CD4-positive, alpha-beta memory T cell (primary cell): Measurements from ENCODE around the gene AVEN. TPM values are rescaled to one million over a fixed set of nuclear protein-coding genes. Genes with fewer than 3 reads are reported as not detected.

Source experiments
- CTCF ChIA-PET: fragments of 350-600 bp; sonication (Branson Sonifier 250); formaldehyde crosslinking; loops from one replicate; lab custom pipeline; 2021; ENCODE audit warnings: inconsistent platforms; ENCODE audit not compliant: partially characterized antibody; lab: Charles Lee
- POLR2A ChIA-PET: fragments of 350-600 bp; sonication (Branson Sonifier 250); formaldehyde crosslinking; loops from one replicate; lab custom pipeline; 2021; ENCODE audit not compliant: partially characterized antibody; lab: Charles Lee
- DNase-seq, 5 donors: peaks; one replicate each; pipeline versions ENCODE4 v3.0.0 to v3.0.0-alpha.2; 2020 to 2022; ENCODE audit warnings: mixed read lengths in 1 of 5
- H3K27ac ChIP-seq: one replicate; pipeline ENCODE4 v1.7.0; 2013; ENCODE audit warnings: low read depth, low read length
- H3K27me3 ChIP-seq: 2 replicates; pipeline ENCODE4 v1.7.0; 2013; ENCODE audit warnings: mild to moderate bottlenecking, low read length, moderate library complexity; ENCODE audit not compliant: insufficient read depth
- H3K36me3 ChIP-seq: 2 replicates; pipeline ENCODE4 v1.7.0; 2013; ENCODE audit warnings: mild to moderate bottlenecking, low read length, moderate library complexity; ENCODE audit not compliant: insufficient read depth
- H3K4me1 ChIP-seq: 2 replicates; pipeline ENCODE4 v1.7.0; 2013; ENCODE audit warnings: mild to moderate bottlenecking, low read length, moderate library complexity; ENCODE audit not compliant: insufficient read depth
- H3K4me3 ChIP-seq, 2 donors: one replicate each; pipeline ENCODE4 v1.7.0; 2013; ENCODE audit warnings: low read length in 2 of 2, mild to moderate bottlenecking in 1 of 2
- H3K9me3 ChIP-seq, 2 donors: one replicate each; pipeline ENCODE4 v1.7.0; 2013; ENCODE audit warnings: low read length in 2 of 2, control low read depth in 1 of 2; ENCODE audit not compliant: control insufficient read depth in 1 of 2
- H3K27ac Mint-ChIP-seq, 7 donors: one replicate each; pipeline ENCODE4 v1.8.0; 2020 to 2021; ENCODE audit warnings: mixed read lengths in 7 of 7, mild to moderate bottlenecking in 6 of 7, inconsistent platforms in 3 of 7, moderate library complexity in 3 of 7
- H3K27me3 Mint-ChIP-seq, 2 donors: one replicate each; pipeline ENCODE4 v1.8.0; 2020 to 2021; ENCODE audit warnings: mixed read lengths in 2 of 2
- H3K36me3 Mint-ChIP-seq, 2 donors: one replicate each; pipeline ENCODE4 v1.8.0; 2020 to 2021; ENCODE audit warnings: mixed read lengths in 2 of 2, inconsistent platforms in 1 of 2, mild to moderate bottlenecking in 1 of 2
- H3K4me1 Mint-ChIP-seq, 4 donors: one replicate each; pipeline ENCODE4 v1.8.0; 2020 to 2021; ENCODE audit warnings: mixed read lengths in 4 of 4, mild to moderate bottlenecking in 1 of 4
- H3K4me3 Mint-ChIP-seq, 8 donors: one replicate each; pipeline ENCODE4 v1.8.0; 2020 to 2021; ENCODE audit warnings: mixed read lengths in 8 of 8, mild to moderate bottlenecking in 7 of 8, moderate library complexity in 6 of 8, inconsistent platforms in 3 of 8
- H3K9me3 Mint-ChIP-seq, 8 donors: one replicate each; pipeline ENCODE4 v1.8.0; 2020 to 2021; ENCODE audit warnings: mixed read lengths in 8 of 8, mild to moderate bottlenecking in 5 of 8, inconsistent platforms in 3 of 8, moderate library complexity in 1 of 8
- intact Hi-C: fragments of 100-400 bp; cut with micrococcal nuclease; formaldehyde crosslinking; loops from one replicate; pipeline ENCODE4 v1.15.1; 2023
- polyA plus RNA-seq, 2 donors: library from polyadenylated mRNA; unstranded; fragments of 300-500 nt; fragmentation: Illumina TruSeq; gene quantifications; one replicate each; pipeline ENCODE4 v1.2.3, GENCODE V29; 2021
- total RNA-seq, 2 experiments: library from RNA; stranded (reverse); gene quantifications; one replicate each; pipeline ENCODE4 v1.2.3, GENCODE V29; 2021

Gene AVEN
- total and polyA plus RNA-seq, 4 experiments from 2014 or later: 7.1 to 12.6 (median 9.9) TPM

- intact Hi-C loops: no loop called here
- CTCF ChIA-PET: no interaction called here
These were observed 82.6 kb downstream of the AVEN start for GRCh38 chr15:33956397-33956796.

GRCh38 chr15:33955945-33956344, 83.1 kb downstream of the AVEN start:
- ChIA-PET CTCF (no interaction called here), POLR2A (no interaction called here)
- Mint-ChIP-seq H3K27ac (no peak overlapping the region), H3K27me3 (no peaks in the 10 kb centered on the region), H3K4me3 (no peak overlapping the region), H3K36me3 (no peaks in the 10 kb centered on the region), H3K9me3 (peaks cover 0 to 8% (median 3%) of the 10 kb centered on the region in 8 donors), H3K4me1 (peaks cover 3 to 6% (median 4%) of the 10 kb centered on the region in 4 donors)
- H3K4me1 ChIP-seq: no peaks in the 10 kb centered on the region
- H3K9me3 ChIP-seq: no peaks in the 10 kb centered on the region
- DNase-seq: no peak
- no peaks in the 10 kb centered on the region for H3K27me3 ChIP-seq
- intact Hi-C loops: no loop called here
- H3K4me3 ChIP-seq: no peak overlapping the region
- H3K27ac ChIP-seq: no peak overlapping the region
- H3K36me3 ChIP-seq: no peaks in the 10 kb centered on the region

More at GRCh38 chr15:33956397-33956796, 82.6 kb downstream of the AVEN start:
- no peaks in the 10 kb centered on the region for H3K4me1 ChIP-seq
- peaks cover 3 to 6% (median 4%) of the 10 kb centered on the region in 4 donors for H3K4me1 Mint-ChIP-seq
- no peaks in the 10 kb centered on the region for H3K27me3 Mint-ChIP-seq
- H3K4me3 Mint-ChIP-seq: no peak overlapping the region
- H3K36me3 ChIP-seq: no peaks in the 10 kb centered on the region
- DNase-seq: no peak
- no peak overlapping the region for H3K27ac ChIP-seq
- H3K9me3 Mint-ChIP-seq: peaks cover 0 to 8% (median 3%) of the 10 kb centered on the region in 8 donors
- H3K27me3 ChIP-seq: no peaks in the 10 kb centered on the region
- POLR2A ChIA-PET: no interaction called here
- H3K9me3 ChIP-seq: no peaks in the 10 kb centered on the region
- no peak overlapping the region for H3K4me3 ChIP-seq
- no peak overlapping the region for H3K27ac Mint-ChIP-seq
- H3K36me3 Mint-ChIP-seq: no peaks in the 10 kb centered on the region

GRCh38 chr15:33946152-33946551, 92.9 kb downstream of the AVEN start:
- no peaks in the 10 kb centered on the region for H3K27me3 Mint-ChIP-seq
- CTCF ChIA-PET: no interaction called here
- H3K9me3 ChIP-seq: no peaks in the 10 kb centered on the region
- peaks cover 0 to 7% of the 10 kb centered on the region in 2 donors for H3K36me3 Mint-ChIP-seq
- no peak overlapping the region for H3K27ac ChIP-seq
- H3K27me3 ChIP-seq: no peaks in the 10 kb centered on the region
- intact Hi-C loops: no loop called here
- DNase-seq: no peak
- POLR2A ChIA-PET: no interaction called here
- H3K4me3 Mint-ChIP-seq: no peak overlapping the region
- peaks cover 0 to 4% (median 0%) of the 10 kb centered on the region in 8 donors for H3K9me3 Mint-ChIP-seq
- H3K4me1 Mint-ChIP-seq: peaks cover 0 to 2% (median under 1%) of the 10 kb centered on the region in 4 donors
- H3K4me3 ChIP-seq: no peak overlapping the region
- H3K36me3 ChIP-seq: no peaks in the 10 kb centered on the region
- H3K27ac Mint-ChIP-seq: no peak overlapping the region
- H3K4me1 ChIP-seq: no peaks in the 10 kb centered on the region

GRCh38 chr15:33941279-33942063, 97.5 kb downstream of the AVEN start:
- ChIA-PET CTCF (no interaction called here), POLR2A (no interaction called here)
- no peak overlapping the region for H3K27ac Mint-ChIP-seq
- H3K27ac ChIP-seq: no peak overlapping the region
- H3K4me1 ChIP-seq: no peaks in the 10 kb centered on the region
- no peaks in the 10 kb centered on the region for H3K27me3 ChIP-seq
- intact Hi-C loops: no loop called here
- no peaks in the 10 kb centered on the region for H3K9me3 ChIP-seq
- no peak for DNase-seq
- no peaks in the 10 kb centered on the region for H3K27me3 Mint-ChIP-seq
- no peak overlapping the region for H3K4me3 ChIP-seq
- H3K9me3 Mint-ChIP-seq: peaks cover 0 to 8% (median 0%) of the 10 kb centered on the region in 8 donors
- H3K4me1 Mint-ChIP-seq: peaks cover 0 to 1% (median under 1%) of the 10 kb centered on the region in 4 donors
- no peak overlapping the region for H3K4me3 Mint-ChIP-seq
- peaks cover 0 to 5% of the 10 kb centered on the region in 2 donors for H3K36me3 Mint-ChIP-seq
- H3K36me3 ChIP-seq: no peaks in the 10 kb centered on the region

GRCh38 chr15:33934921-33935320, 104.1 kb downstream of the AVEN start:
- POLR2A ChIA-PET: no interaction called here
- Mint-ChIP-seq H3K4me3 (no peak overlapping the region), H3K9me3 (peaks cover 0 to 4% (median 0%) of the 10 kb centered on the region in 8 donors), H3K36me3 (peaks cover 0 to 4% of the 10 kb centered on the region in 2 donors), H3K27ac (no peak overlapping the region), H3K27me3 (no peaks in the 10 kb centered on the region), H3K4me1 (peaks cover 0 to 3% (median 0%) of the 10 kb centered on the region in 4 donors)
- H3K27ac ChIP-seq: no peak overlapping the region
- DNase-seq: no peak
- no peaks in the 10 kb centered on the region for H3K27me3 ChIP-seq
- H3K9me3 ChIP-seq: no peaks in the 10 kb centered on the region
- CTCF ChIA-PET: no interaction called here
- intact Hi-C loops: no loop called here
- H3K36me3 ChIP-seq: no peaks in the 10 kb centered on the region
- H3K4me3 ChIP-seq: no peak overlapping the region
- H3K4me1 ChIP-seq: no peaks in the 10 kb centered on the region

- Histone ChIP-seq H3K27me3 (no peaks in the 10 kb centered on the region), H3K36me3 (no peaks in the 10 kb centered on the region), H3K27ac (no peak overlapping the region), H3K4me3 (no peak overlapping the region), H3K4me1 (no peaks in the 10 kb centered on the region), H3K9me3 (no peaks in the 10 kb centered on the region)
- H3K27ac Mint-ChIP-seq: no peak overlapping the region
- no peak for DNase-seq
- ChIA-PET CTCF (no interaction called here), POLR2A (no interaction called here)
- H3K36me3 Mint-ChIP-seq: peaks cover 0 to 4% of the 10 kb centered on the region in 2 donors
- intact Hi-C loops: no loop called here
- no peak overlapping the region for H3K4me3 Mint-ChIP-seq
- H3K27me3 Mint-ChIP-seq: no peaks in the 10 kb centered on the region
- H3K4me1 Mint-ChIP-seq: peaks cover 0 to 3% (median 0%) of the 10 kb centered on the region in 4 donors
- H3K9me3 Mint-ChIP-seq: peaks cover 0 to 4% (median 0%) of the 10 kb centered on the region in 8 donors
These were observed 104.6 kb downstream of the AVEN start for GRCh38 chr15:33934396-33934795.

GRCh38 chr15:33932734-33933133, 106.3 kb downstream of the AVEN start:
- no peak overlapping the region for H3K27ac Mint-ChIP-seq
- no peaks in the 10 kb centered on the region for H3K9me3 ChIP-seq
- H3K4me1 Mint-ChIP-seq: peaks cover 0 to 3% (median 0%) of the 10 kb centered on the region in 4 donors
- no peaks in the 10 kb centered on the region for H3K27me3 Mint-ChIP-seq
- no peaks in the 10 kb centered on the region for H3K4me1 ChIP-seq
- CTCF ChIA-PET: no interaction called here
- H3K4me3 ChIP-seq: no peak overlapping the region
- H3K9me3 Mint-ChIP-seq: no peaks in the 10 kb centered on the region
- no peak overlapping the region for H3K4me3 Mint-ChIP-seq
- no peaks in the 10 kb centered on the region for H3K27me3 ChIP-seq
- intact Hi-C loops: no loop called here
- POLR2A ChIA-PET: no interaction called here
- H3K36me3 Mint-ChIP-seq: peaks cover 0 to 4% of the 10 kb centered on the region in 2 donors
- H3K27ac ChIP-seq: no peak overlapping the region
- H3K36me3 ChIP-seq: no peaks in the 10 kb centered on the region
- no peak for DNase-seq
